GM19035 (cell line): Measurements from ENCODE around the gene MTA1.

Source experiments
- ATAC-seq: cut with Tn5 transposase; IDR thresholded peaks from one replicate; pipeline ENCODE4 v1.9.1; 2021; ENCODE audit not compliant: unreplicated experiment

The MTA1 gene

GRCh38 chr14:105474483-105475268 lies 55.0 kb downstream of the MTA1 start, which contains the start of gene CRIP2:
TSS of gene CRIP2 (plus strand) at chr14:105474821. CDS start at chr14:105474863, 42 bp downstream.
- ATAC-seq, result no peak

- ATAC-seq, result no peak
Measured at GRCh38 chr14:105475269-105476096, 55.9 kb downstream of the MTA1 start.

- no peak for ATAC-seq
Measured at GRCh38 chr14:105476097-105476830, 56.6 kb downstream of the MTA1 start.

- ATAC-seq, result no peak
Measured at GRCh38 chr14:105476831-105477659, 57.4 kb downstream of the MTA1 start.

- no peak for ATAC-seq
Measured at GRCh38 chr14:105477660-105478397, 58.2 kb downstream of the MTA1 start.

- no peak for ATAC-seq
Measured at GRCh38 chr14:105478398-105479251, 59.0 kb downstream of the MTA1 start.

GRCh38 chr14:105479431-105480158 lies 60.0 kb downstream of the MTA1 start:
- ATAC-seq, result no peak

- ATAC-seq, result no peak
Measured at GRCh38 chr14:105480199-105480746, 60.6 kb downstream of the MTA1 start.

GRCh38 chr14:105480807-105481801 lies 61.5 kb downstream of the MTA1 start:
- ATAC-seq, result no peak

- peak; percentile 53 for ATAC-seq
Measured at GRCh38 chr14:105481886-105482457, 62.3 kb downstream of the MTA1 start.

GRCh38 chr14:105482486-105483110 lies 63.0 kb downstream of the MTA1 start:
- ATAC-seq, result no peak

- ATAC-seq, result no peak
Measured at GRCh38 chr14:105483300-105484068, 63.9 kb downstream of the MTA1 start.

GRCh38 chr14:105484069-105484996 lies 64.7 kb downstream of the MTA1 start:
- no peak for ATAC-seq

GRCh38 chr14:105484997-105485393 lies 65.4 kb downstream of the MTA1 start:
- no peak for ATAC-seq
